ENCODE results near the gene SYT11.

- TF ChIP-seq CTCF (IDR thresholded peaks at IDR 0.05; ENCODE audit: low read length) (no peak), EZH2phosphoT487 (IDR thresholded peaks at IDR 0.05; ENCODE audit: low read length) (no peak), EZH2 (optimal IDR thresholded peaks at IDR 0.05; ENCODE audit: low read depth, low read length) (no peak)
Observed at GRCh38 chr1:155919801-155920200, 60.4 kb downstream of the SYT11 start.
